Measurements from ENCODE around the gene UGP2. TPM values are rescaled to one million over a fixed set of nuclear protein-coding genes. Genes with fewer than 3 reads are reported as not detected.
"Not testable (repeated sequence)": the region's sequence is repeated elsewhere in the genome, so short reads cannot be mapped to it uniquely, and the experiment has no call there.

UGP2 gene
- 100 to 1,000 TPM in 1 of 8 experiments, 10 to 100 TPM in 7; 44.1 to 208 (median 52.3) TPM for total RNA-seq

DNA sequence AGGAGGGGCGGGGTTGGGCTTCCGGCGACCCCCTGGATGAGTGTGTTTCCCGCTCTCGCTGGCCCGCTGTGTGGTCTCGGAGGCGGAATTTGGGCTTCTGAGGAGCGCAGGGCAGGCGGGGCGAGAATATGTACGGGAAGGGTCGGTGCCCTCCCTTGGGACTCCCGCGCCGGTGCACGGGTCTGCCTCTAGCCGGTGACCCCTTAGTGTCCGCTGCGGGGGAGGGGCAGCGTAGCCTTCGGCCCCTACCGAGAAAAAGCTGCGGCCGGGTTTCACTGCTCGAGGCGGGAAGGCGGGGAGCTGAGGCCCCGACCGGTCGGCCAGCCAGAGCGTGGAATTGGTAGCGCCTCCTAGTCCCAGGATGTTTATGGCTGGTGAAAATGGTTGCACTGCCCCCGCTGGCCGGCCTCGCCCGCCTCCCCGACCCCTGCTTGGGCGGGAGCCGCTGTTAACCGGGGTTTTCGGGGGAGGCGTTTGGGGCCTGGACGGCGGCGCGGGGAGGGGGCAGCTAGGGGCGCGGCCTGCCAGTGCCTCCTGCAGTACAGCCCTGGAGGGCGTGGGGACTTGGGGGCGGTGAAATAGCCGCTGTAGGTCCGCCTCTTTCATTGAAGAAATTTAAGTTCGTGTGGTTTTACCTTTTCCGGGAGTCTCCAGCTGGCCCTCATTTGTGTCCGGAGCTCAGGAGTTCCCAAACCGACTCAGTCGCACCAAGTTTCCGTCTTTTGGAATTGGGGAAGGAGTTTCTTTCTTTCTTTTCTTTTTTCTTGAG, at the start of gene UGP2:
Gene UGP2 (plus strand): TSS at position 643 of the 769 bp plus-strand sequence. CDS start 290 bp downstream, outside the sequence.
- Histone ChIP-seq H3K4me3 (peak within 1 kb of the TSS; percentile 55 to 78 (median 61)), H3K27ac (peak within 1 kb of the TSS; percentile 80 to 85), H3K4me1 (replicated peaks in 1 of 2) (peaks cover 0 to 12% of the 10 kb centered on the region in 2 donors)
- in situ Hi-C loops (cut with MboI; ENCODE audit: low pct_unique_long_range_greater_than_20kb in 2 of 9, low sequenced_read_pairs in 9 of 9, unreplicated experiment in 9 of 9) = no loop called here
- 0 to 7% (median 0%) methylated on average over 2 to 6 of the region's 59 CpGs; no CpG with 5 or more reads in 3 of the 10 experiments for WGBS, 10 experiments
- ATAC-seq (replicated peaks in 6 of 8) = peak; percentile 41 to 74 (median 52)

DNA sequence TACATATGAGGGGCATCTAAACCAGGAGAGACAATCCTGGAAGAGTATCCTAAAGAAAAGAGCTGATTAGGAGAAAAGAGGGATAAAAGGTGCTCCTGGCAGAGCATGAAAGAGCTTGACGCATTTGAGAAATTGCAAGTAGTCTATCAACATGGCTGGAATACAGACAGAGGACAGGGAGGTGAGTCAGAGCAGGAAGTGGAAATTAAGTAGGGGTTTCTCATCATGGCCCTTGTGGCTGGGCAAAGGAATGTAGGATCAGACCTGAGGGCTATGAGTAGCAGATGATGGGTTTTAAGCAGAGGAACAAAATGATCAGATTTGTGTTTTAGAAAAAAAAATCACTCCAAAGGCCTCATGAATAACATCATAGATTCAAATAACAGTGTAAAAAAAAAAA, 49.2 kb upstream of the UGP2 start:
- in situ Hi-C loops (cut with MboI; ENCODE audit: low pct_unique_long_range_greater_than_20kb in 2 of 9, low sequenced_read_pairs in 9 of 9, unreplicated experiment in 9 of 9) = no loop called here
- no peak for ATAC-seq (replicated peaks in 6 of 8)
- H3K27ac ChIP-seq = no peak overlapping the region
- no peak overlapping the region for H3K4me3 ChIP-seq
- WGBS, 10 experiments = 38 to 100% (median 55%) methylated on average over 1 of the region's 1 CpG; no CpG with 5 or more reads in 6 of the 10 experiments
- H3K4me1 ChIP-seq (replicated peaks in 1 of 2) = no peaks in the 10 kb centered on the region

DNA sequence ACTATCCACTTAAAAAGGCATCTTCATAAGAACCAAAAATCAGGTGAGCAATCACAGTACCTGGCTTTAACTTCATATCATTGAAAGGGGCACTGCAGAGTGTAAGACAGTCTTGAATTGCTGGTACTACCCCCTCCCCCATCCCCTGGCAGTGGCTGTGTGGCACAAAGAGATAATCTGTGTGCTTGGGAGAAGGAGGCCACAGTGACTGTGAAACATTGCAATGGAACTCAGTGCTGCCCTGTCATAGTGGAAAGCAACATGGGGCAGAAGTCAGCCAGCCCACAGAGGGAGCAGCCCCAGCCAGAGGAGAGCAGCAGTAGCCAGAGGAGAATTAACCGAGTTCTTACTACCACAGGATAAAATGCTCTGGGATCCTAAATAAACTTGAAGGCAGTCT, 45.3 kb upstream of the UGP2 start:
- Histone ChIP-seq H3K27ac (no peak overlapping the region), H3K4me3 (no peak overlapping the region), H3K4me1 (replicated peaks in 1 of 2) (no peaks in the 10 kb centered on the region)
- no peak for ATAC-seq (replicated peaks in 6 of 8)
- in situ Hi-C loops (cut with MboI; ENCODE audit: low pct_unique_long_range_greater_than_20kb in 2 of 9, low sequenced_read_pairs in 9 of 9, unreplicated experiment in 9 of 9) = no loop called here
- WGBS, 10 experiments = 100% methylated on average over 1 of the region's 1 CpG; no CpG with 5 or more reads in 3 of the 10 experiments

DNA sequence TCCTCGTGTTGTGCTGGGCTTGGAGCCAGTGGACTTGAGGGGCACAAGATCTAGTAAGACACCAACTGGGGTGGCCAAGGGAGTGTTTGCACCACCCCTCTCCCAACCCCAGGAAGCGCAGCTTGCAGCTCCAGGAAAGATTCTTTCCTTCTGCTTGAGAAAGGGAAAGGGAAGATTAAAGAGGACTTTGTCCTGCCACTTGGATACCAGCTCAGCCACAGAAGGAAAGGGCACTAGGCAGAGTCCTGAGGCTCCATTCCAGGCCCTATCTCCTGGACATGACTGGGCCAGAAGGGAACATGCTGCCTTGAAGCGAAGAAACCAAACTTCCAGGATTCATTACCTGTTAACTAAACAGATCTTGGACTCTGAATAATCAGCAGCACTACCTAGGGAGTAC, 44.9 kb upstream of the UGP2 start:
- no peak overlapping the region for H3K4me3 ChIP-seq
- in situ Hi-C loops (cut with MboI; ENCODE audit: low pct_unique_long_range_greater_than_20kb in 2 of 9, low sequenced_read_pairs in 9 of 9, unreplicated experiment in 9 of 9) = no loop called here
- no peak for ATAC-seq (replicated peaks in 6 of 8)

DNA sequence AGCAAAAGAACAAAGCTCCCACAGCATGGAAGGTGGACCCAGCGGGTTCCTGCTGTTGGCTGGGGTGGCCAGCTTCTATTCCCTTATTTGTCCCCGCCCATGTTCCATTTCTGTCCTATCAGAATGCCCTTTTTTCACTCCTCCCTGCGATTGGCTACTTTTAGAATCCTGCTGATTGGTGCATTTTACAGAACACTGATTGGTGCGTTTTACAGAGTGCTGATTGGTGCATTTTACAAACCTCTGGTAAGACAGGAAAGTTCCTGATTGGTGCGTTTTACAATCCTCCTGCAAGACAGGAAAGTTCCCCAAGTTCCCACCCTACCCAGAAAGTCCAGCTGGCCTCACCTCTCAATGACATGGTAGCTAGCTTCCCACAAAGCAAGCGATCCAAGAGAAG, 40.2 kb upstream of the UGP2 start:
- in situ Hi-C loops (cut with MboI; ENCODE audit: low pct_unique_long_range_greater_than_20kb in 2 of 9, low sequenced_read_pairs in 9 of 9, unreplicated experiment in 9 of 9) = no loop called here

More for the DNA sequence above, 44.9 kb upstream of the UGP2 start:
- Histone ChIP-seq H3K27ac (no peak overlapping the region), H3K4me1 (replicated peaks in 1 of 2) (no peaks in the 10 kb centered on the region)
- WGBS, 10 experiments = 33 to 100% (median 100%) methylated on average over 1 to 2 of the region's 3 CpGs; no CpG with 5 or more reads in 3 of the 10 experiments

DNA sequence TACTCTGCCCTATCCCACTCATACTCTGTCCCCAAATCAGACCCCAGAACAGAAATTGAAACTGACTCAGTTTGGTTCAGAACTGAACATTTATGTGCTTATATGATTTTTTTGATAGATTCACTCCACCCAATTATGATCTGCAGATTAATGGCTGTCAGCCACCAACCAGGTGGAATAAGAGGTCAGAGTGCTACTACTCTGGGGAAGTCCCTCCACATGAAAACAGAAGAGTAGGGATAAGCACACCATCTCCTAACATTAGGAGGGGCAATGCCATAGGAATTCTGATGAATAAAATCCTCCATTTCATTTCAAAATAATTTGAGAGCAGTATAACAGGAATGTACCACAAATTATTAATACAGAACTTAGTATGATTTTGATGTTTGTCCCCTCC, 36.3 kb upstream of the UGP2 start:
- ATAC-seq (replicated peaks in 6 of 8) = no peak
- no peak overlapping the region for H3K4me3 ChIP-seq
- H3K4me1 ChIP-seq (replicated peaks in 1 of 2) = no peaks in the 10 kb centered on the region
- in situ Hi-C loops (cut with MboI; ENCODE audit: low pct_unique_long_range_greater_than_20kb in 2 of 9, low sequenced_read_pairs in 9 of 9, unreplicated experiment in 9 of 9) = no loop called here
- no peak overlapping the region for H3K27ac ChIP-seq

More for the DNA sequence above, 40.2 kb upstream of the UGP2 start:
- Histone ChIP-seq H3K4me3 (no peak overlapping the region), H3K4me1 (replicated peaks in 1 of 2) (no peaks in the 10 kb centered on the region), H3K27ac (no peak overlapping the region)
- no peak for ATAC-seq (replicated peaks in 6 of 8)
- WGBS, 10 experiments = 67 to 97% (median 88%) methylated on average over 2 to 5 of the region's 6 CpGs; no CpG with 5 or more reads in 3 of the 10 experiments

DNA sequence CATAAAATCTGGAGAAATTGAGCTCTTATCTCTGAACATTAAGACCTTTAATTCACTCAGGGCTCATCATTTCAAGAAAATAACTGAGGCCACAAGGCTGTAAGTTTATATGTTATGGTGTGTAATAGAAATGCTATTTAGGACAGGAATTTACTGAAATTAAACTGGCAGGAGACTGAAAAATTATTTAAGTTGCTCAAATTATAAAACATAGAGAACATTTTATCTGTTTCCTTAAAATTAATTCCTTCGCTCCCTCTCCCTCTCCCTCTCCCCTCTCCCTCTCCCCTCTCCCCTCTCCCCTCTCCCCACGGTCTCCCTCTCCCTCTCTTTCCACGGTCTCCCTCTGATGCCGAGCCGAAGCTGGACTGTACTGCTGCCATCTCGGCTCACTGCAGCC, 33.7 kb upstream of the UGP2 start:
- H3K4me3 ChIP-seq; H3K27ac ChIP-seq; ATAC-seq (replicated peaks in 6 of 8); in situ Hi-C loops (cut with MboI; ENCODE audit: low pct_unique_long_range_greater_than_20kb in 2 of 9, low sequenced_read_pairs in 9 of 9, unreplicated experiment in 9 of 9); H3K4me1 ChIP-seq (replicated peaks in 1 of 2): not testable (repeated sequence)
- WGBS, 10 experiments = no CpG with 5 or more reads among the region's 6 CpGs

DNA sequence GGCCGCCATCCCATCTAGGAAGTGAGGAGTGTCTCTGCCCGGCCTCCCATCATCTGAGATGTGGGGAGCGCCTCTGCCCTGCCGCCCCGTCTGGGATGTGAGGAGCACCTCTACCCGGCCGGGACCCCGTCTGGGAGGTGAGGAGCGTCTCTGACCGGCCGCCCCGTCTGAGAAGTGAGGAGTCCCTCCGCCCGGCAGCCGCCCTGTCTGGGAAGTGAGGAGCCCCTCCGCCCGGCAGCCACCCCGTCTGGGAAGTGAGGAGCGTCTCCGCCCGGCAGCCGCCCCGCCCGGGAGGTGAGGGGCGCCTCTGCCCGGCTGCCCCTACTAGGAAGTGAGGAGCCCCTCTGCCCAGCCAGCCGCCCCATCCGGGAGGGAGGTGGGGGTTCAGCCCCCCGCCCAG, 32.8 kb upstream of the UGP2 start:
- H3K4me3 ChIP-seq; ATAC-seq (replicated peaks in 6 of 8); H3K4me1 ChIP-seq (replicated peaks in 1 of 2); in situ Hi-C loops (cut with MboI; ENCODE audit: low pct_unique_long_range_greater_than_20kb in 2 of 9, low sequenced_read_pairs in 9 of 9, unreplicated experiment in 9 of 9); H3K27ac ChIP-seq: not testable (repeated sequence)
- WGBS, 10 experiments = no CpG with 5 or more reads among the region's 29 CpGs

DNA sequence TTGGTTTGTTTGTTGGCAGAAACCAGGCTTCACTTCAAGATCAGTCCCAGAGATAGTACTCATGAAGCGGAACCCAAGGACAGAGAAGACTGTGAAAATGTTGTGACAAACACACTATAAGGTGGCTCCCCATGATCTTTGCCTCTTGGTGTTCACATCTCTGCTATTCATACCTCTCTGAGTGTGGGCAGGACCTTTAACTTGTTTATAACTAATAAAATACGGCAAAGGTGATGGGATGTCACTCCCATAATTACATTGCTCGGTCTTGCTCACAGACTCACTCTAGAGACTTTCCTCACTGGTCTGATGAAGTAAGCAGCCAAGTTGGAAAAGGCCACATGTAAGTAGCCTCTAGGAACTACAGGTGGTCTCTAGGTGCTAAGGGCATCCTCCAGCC, 30.6 kb upstream of the UGP2 start:
- no peak overlapping the region for H3K4me3 ChIP-seq
- no peak for ATAC-seq (replicated peaks in 6 of 8)
- in situ Hi-C loops (cut with MboI; ENCODE audit: low pct_unique_long_range_greater_than_20kb in 2 of 9, low sequenced_read_pairs in 9 of 9, unreplicated experiment in 9 of 9) = no loop called here
- WGBS, 10 experiments = 80 to 100% (median 100%) methylated on average over 1 to 3 of the region's 3 CpGs
- no peaks in the 10 kb centered on the region for H3K4me1 ChIP-seq (replicated peaks in 1 of 2)
- no peak overlapping the region for H3K27ac ChIP-seq

DNA sequence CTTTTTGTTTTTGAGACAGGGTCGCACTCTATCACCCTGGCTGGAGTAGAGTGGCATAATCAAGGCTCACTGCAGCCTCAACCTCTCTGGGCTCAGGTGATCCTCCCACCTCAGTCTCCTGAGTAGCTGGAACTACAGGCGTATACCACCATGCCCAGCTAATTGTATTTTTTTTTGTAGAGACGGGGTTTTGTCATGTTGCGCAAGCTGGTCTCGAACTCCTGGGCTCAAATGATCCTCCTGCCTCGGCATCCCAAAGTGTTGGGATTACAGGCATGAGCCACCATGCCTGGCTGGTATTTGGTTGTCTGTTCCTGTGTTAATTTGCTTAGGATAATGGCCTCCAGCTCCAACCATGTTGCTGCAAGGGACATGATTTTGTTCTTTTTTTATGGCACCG, 29.8 kb upstream of the UGP2 start:
- H3K4me1 ChIP-seq (replicated peaks in 1 of 2); ATAC-seq (replicated peaks in 6 of 8); in situ Hi-C loops (cut with MboI; ENCODE audit: low pct_unique_long_range_greater_than_20kb in 2 of 9, low sequenced_read_pairs in 9 of 9, unreplicated experiment in 9 of 9); H3K27ac ChIP-seq; H3K4me3 ChIP-seq: not testable (repeated sequence)
- 70 to 100% (median 86%) methylated on average over 2 to 5 of the region's 7 CpGs; no CpG with 5 or more reads in 1 of the 10 experiments for WGBS, 10 experiments

DNA sequence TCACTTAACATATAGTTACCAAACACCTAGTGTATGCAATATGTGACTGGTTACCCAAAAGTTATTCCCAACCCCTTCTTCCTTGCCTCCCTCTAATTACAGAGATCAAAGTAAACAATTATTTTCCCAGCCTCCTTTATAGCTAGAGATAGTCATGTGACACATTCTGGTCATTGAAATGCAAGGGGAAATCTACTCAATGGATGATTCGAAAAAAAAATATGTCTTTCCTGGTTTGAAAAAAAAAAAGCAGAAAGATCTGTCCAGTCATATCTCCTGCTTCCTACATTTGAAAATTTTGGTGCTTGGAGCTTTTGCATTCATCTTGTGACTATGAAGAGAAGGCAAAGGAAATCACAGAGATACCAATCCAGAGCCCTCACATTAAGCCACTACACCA, 27.6 kb upstream of the UGP2 start:
- Histone ChIP-seq H3K4me1 (replicated peaks in 1 of 2) (peaks cover 0 to 11% of the 10 kb centered on the region in 2 donors), H3K27ac (no peak overlapping the region), H3K4me3 (no peak overlapping the region)
- in situ Hi-C loops (cut with MboI; ENCODE audit: low pct_unique_long_range_greater_than_20kb in 2 of 9, low sequenced_read_pairs in 9 of 9, unreplicated experiment in 9 of 9) = no loop called here
- 29 to 100% (median 79%) methylated on average over 1 of the region's 1 CpG; no CpG with 5 or more reads in 4 of the 10 experiments for WGBS, 10 experiments
- no peak for ATAC-seq (replicated peaks in 6 of 8)

DNA sequence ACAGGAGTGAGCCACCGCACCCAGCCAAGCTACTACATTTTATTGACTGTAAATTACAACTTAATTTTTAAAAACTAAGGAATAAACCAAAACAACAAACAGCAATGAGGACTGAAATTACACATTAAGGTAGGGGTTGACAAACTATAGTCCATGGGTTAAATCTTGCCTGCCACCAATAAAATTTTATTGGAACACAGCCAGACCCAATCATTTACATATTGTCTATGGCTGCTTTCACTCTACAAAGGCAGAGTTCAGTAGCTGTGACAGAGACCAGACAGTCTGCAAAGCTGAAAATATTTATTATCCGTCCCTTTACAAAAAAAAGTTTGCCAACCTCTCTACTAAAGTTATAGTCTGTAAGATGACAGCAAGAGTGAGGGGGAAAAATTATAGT, 24.3 kb upstream of the UGP2 start:
- 9 to 79% (median 65%) methylated on average over 1 to 2 of the region's 2 CpGs; no CpG with 5 or more reads in 1 of the 10 experiments for WGBS, 10 experiments
- no peak for ATAC-seq (replicated peaks in 6 of 8)
- no peak overlapping the region for H3K4me3 ChIP-seq
- H3K4me1 ChIP-seq (replicated peaks in 1 of 2) = peaks cover 4 to 13% of the 10 kb centered on the region in 2 donors
- in situ Hi-C loops (cut with MboI; ENCODE audit: low pct_unique_long_range_greater_than_20kb in 2 of 9, low sequenced_read_pairs in 9 of 9, unreplicated experiment in 9 of 9) = no loop called here
- H3K27ac ChIP-seq = no peak overlapping the region

DNA sequence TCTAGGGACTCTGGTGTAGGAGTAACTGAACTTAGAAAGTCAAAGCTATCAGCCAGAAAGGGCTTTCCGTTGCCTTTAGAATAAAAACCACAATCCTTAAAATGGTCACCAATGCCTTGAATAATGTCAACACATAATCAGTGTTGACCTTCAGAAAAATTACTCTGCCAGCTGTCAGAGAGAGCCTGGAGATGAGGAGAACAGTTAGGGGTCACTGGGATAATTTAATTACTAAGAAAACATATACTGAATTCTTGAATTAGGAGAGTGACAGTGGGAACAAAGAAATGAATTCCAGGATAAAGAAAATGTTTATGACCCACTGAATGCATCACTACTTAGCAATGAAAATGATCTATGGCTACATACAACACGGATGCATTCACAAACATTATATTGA, 23.4 kb upstream of the UGP2 start:
- ATAC-seq (replicated peaks in 6 of 8) = peak in 3 of 8 experiments; percentile 10 to 20 (median 18)
- 33 to 77% (median 69%) methylated on average over 1 to 2 of the region's 2 CpGs; no CpG with 5 or more reads in 2 of the 10 experiments for WGBS, 10 experiments
- no peak overlapping the region for H3K4me3 ChIP-seq
- no peak overlapping the region for H3K27ac ChIP-seq
- H3K4me1 ChIP-seq (replicated peaks in 1 of 2) = peaks cover 4 to 13% of the 10 kb centered on the region in 2 donors
- in situ Hi-C loops (cut with MboI; ENCODE audit: low pct_unique_long_range_greater_than_20kb in 2 of 9, low sequenced_read_pairs in 9 of 9, unreplicated experiment in 9 of 9) = no loop called here

DNA sequence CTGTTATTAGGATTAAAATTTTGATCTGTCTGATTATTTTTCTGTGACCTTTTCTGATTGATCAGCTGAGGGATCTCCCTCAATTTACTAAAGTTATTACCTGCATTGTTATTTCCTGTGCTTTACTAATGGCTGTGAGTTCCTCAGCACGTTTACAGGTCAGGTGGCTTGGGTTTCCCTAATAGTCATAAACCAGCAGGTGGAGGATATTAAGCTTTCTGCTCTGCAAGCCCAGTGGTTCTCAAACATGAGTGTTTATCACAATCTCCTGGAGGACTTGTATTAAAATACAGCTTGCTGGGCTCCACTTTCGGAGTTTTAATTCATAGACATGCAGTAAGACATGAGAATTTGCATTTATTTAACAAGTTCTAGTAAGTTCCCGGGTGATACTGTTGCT, 22.4 kb upstream of the UGP2 start:
- in situ Hi-C loops (cut with MboI; ENCODE audit: low pct_unique_long_range_greater_than_20kb in 2 of 9, low sequenced_read_pairs in 9 of 9, unreplicated experiment in 9 of 9) = no loop called here
- 13 to 83% (median 50%) methylated on average over 1 to 3 of the region's 3 CpGs; no CpG with 5 or more reads in 1 of the 10 experiments for WGBS, 10 experiments
- ATAC-seq (replicated peaks in 6 of 8) = no peak
- Histone ChIP-seq H3K4me1 (replicated peaks in 1 of 2) (peaks cover 4 to 13% of the 10 kb centered on the region in 2 donors), H3K4me3 (no peak overlapping the region), H3K27ac (no peak overlapping the region)
